GM13977 (cell line): ENCODE data around the gene TRNT1.

Source experiments
- DNase-seq: peaks from one replicate; pipeline ENCODE4 v3.0.0; 2012; ENCODE audit warnings: low spot score
- CTCF ChIP-seq: IDR thresholded peaks from 2 replicates; pipeline ENCODE4 v1.5.1; 2012; ENCODE audit warnings: mild to moderate bottlenecking, control low read depth; ENCODE audit not compliant: insufficient read depth; ENCODE audit errors: extremely low read depth, missing control alignments
- in situ Hi-C: fragments of 300-500 bp; cut with MboI; formaldehyde crosslinking; loops from one replicate; pipeline ENCODE4 v1.12.0; 2022; ENCODE audit warnings: low sequenced_read_pairs, low pct_unique_long_range_greater_than_20kb, mixed read lengths, inconsistent platforms; ENCODE audit not compliant: unreplicated experiment

Gene TRNT1

GRCh38 chr3:3184876-3185275 lies 58.1 kb downstream of the TRNT1 start:
- DNase-seq = no peak
- in situ Hi-C loops = loop anchor here (25.0 kb wide), 1 partner anchor 1102 kb away; no protein-coding TSS in a partner anchor
- TF ChIP-seq CTCF = no peak

GRCh38 chr3:3189102-3189727 lies 62.5 kb downstream of the TRNT1 start:
- in situ Hi-C loops = loop anchor here (25.0 kb wide), 1 partner anchor 1098 kb away; no protein-coding TSS in a partner anchor
- no peak for TF ChIP-seq CTCF
- DNase-seq = no peak

- DNase-seq = no peak
- no peak for TF ChIP-seq CTCF
- in situ Hi-C loops = loop anchor here (25.0 kb wide), 1 partner anchor 1097 kb away; no protein-coding TSS in a partner anchor
Measured at GRCh38 chr3:3189961-3190360, 63.2 kb downstream of the TRNT1 start.

DNA sequence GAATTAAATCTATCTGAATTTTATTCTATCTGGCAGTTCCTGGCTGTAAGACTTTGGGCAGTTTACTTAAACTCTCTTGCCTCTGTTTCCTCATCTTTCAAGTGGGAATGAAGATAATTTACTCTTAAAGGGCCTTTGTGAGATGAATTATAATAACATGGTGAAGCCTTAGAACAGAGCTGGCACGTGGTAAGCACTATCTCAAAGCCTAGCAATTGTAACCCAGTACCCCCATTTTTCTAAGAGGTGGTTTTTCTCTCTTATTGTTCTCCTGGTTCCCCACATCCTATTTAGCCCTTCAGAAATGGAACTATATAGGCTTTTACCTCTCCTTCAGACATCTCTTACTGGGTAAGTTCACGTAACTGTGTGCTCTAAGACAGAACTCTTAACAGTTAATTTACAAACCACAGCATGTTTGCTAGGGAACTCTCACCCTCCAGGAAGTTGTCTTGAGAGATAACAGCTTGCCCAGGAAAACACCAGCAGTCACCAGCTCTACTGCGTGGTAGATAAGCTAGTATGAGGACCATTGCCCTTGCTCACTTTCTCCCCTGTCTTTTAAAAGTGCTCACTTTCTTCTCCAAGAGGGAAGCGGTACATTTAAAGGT lies 65.0 kb downstream of the TRNT1 start:
- in situ Hi-C loops = loop anchor here (25.0 kb wide), 1 partner anchor 1096 kb away; no protein-coding TSS in a partner anchor
- no peak for DNase-seq
- no peak for TF ChIP-seq CTCF

GRCh38 chr3:3192286-3192675 lies 65.5 kb downstream of the TRNT1 start:
- no peak for TF ChIP-seq CTCF
- in situ Hi-C loops = loop anchor here (25.0 kb wide), 1 partner anchor 1095 kb away; no protein-coding TSS in a partner anchor
- DNase-seq = no peak

DNA sequence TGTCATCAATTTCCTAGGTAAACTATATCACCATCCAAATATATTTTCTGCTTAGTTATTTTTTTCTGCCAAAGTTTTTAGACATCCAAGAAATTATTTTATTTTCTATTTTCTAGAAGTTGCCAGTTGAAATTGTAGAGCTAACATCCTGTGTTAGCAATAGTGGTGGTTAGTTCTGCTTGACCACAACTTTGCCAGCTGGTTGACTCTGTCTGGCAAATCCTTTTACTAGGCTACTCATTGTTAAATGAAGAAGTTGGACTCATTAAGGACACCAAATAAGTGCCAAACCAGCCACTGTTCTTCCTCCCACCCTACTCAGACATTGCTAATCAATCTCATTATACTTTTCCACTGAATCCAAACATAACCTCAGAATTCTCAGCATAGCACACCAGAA lies 68.1 kb downstream of the TRNT1 start:
- DNase-seq = no peak
- no peak for TF ChIP-seq CTCF
- in situ Hi-C loops = loop anchor here (25.0 kb wide), 1 partner anchor 1092 kb away; no protein-coding TSS in a partner anchor
